ENCODE data around the gene MAP6. TPM values are rescaled to one million over a fixed set of nuclear protein-coding genes. Genes with fewer than 3 reads are reported as not detected.

The MAP6 gene
- total and polyA plus RNA-seq, 5 experiments from 2014 or later: not detected

DNA sequence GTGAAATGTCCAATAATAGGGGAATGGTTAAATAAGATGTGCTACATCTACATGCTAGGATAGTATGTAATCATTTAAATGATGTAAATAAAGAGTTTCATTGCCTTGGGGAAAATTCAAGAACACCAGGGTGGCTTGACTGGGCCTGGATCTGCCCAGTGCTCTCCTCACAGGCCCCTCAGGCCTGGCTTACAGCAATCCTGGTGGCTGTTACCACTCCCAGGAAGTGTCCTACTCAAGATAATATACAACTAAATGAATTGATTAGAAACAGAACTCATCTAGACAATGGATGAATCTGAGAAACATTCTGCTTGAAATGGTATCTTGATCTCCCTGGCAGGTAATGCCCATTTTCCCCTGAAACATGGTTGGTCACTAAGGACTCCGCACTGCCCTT, 30.8 kb downstream of the MAP6 start:
- no peaks in the 10 kb centered on the region for H3K36me3 Mint-ChIP-seq
- POLR2A ChIA-PET: no interaction called here
- H3K4me1 Mint-ChIP-seq: no peaks in the 10 kb centered on the region
- ATAC-seq (no peak), DNase-seq (no peak)
- no peak overlapping the region for H3K4me3 Mint-ChIP-seq
- no peaks in the 10 kb centered on the region for H3K9me3 Mint-ChIP-seq
- H3K27me3 Mint-ChIP-seq: peaks cover 16 to 58% (median 21%) of the 10 kb centered on the region in 5 donors
- H3K27ac Mint-ChIP-seq: no peak overlapping the region

DNA sequence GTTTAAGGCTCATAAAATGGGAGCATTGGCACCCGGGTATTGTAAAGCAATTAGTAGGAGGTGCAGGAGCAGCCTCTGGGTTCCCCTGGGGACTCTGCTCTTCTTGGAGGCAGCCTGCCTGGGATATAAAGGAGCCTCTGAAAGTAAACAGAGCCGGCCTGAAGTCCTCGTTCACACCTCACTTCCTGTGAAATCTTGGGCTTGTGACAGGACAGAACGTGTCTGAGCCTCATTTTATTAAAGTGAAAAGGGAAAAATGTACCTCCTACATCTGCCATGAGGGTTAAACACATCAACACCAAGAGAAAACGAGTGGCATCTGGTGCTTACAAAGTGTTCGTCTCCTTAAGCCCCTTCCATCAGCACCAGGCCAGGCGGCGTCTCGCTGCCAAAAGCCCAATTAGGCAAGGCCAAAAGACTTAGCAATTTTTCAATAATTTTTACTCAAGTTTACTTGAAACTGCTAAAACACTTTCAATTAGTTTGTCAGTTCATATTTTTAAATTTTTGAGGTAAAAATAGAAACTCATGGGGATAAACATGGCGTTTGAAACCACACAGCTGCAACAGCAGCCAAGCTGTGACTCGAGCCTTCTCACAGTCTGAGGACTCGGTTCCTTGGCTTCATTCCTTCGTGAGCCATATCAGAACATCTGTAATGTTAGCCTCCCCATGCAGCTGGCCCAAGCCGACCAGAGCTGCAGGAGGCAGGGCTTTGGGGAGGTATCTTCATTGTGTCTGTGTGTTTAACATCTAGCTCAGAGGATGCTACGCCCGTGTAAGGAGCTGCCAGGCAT, 33.6 kb downstream of the MAP6 start:
- POLR2A ChIA-PET: no interaction called here
- H3K9me3 Mint-ChIP-seq: no peaks in the 10 kb centered on the region
- no peaks in the 10 kb centered on the region for H3K4me1 Mint-ChIP-seq
- H3K36me3 Mint-ChIP-seq: no peaks in the 10 kb centered on the region
- H3K4me3 Mint-ChIP-seq: no peak overlapping the region
- no peak for ATAC-seq
- DNase-seq: no peak
- H3K27me3 Mint-ChIP-seq: peaks cover 19 to 75% (median 35%) of the 10 kb centered on the region in 5 donors
- H3K27ac Mint-ChIP-seq: no peak overlapping the region

DNA sequence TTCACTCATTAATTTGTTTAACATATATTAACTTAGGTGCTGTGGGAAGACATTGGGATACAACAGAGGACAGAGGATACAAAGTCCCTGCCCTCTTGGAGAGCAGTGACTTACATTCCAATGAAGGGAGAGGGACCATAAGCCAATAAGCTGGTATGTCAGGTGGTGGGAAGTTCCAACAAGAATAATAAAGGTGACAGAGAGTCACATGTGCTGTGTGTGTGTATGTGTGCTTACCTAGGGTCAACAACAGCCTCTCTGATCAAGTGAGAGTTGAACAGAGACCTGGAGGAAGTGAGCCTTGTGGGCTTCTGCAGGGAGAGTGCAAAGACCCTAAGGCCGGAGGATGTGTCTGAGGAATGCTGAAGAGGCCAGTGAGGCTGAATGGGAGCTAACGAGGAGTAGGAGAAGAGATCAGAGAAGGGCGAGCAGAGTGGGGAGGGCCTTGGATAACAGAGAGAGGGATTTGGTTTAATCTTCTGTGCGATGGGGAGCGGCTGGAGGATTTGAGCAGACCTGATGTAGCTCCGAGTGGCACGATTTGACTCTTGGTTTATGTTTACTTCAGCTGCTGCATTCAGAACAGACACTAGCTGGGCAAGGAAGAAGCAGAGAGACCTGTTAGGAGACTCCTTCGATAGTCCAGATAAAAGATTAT, 35.3 kb downstream of the MAP6 start:
- no peak overlapping the region for H3K4me3 Mint-ChIP-seq
- H3K4me1 Mint-ChIP-seq: no peaks in the 10 kb centered on the region
- DNase-seq (no peak), ATAC-seq (no peak)
- H3K9me3 Mint-ChIP-seq: no peaks in the 10 kb centered on the region
- peak overlapping the region in 2 of 10 donors; percentile 45 to 56 for H3K27ac Mint-ChIP-seq
- H3K36me3 Mint-ChIP-seq: no peaks in the 10 kb centered on the region
- H3K27me3 Mint-ChIP-seq: peaks cover 20 to 67% (median 36%) of the 10 kb centered on the region in 5 donors
- POLR2A ChIA-PET: interaction anchor here (0.6 kb wide), 1 partner anchor 218 kb away, joined by 6 read pairs; no protein-coding TSS in a partner anchor

DNA sequence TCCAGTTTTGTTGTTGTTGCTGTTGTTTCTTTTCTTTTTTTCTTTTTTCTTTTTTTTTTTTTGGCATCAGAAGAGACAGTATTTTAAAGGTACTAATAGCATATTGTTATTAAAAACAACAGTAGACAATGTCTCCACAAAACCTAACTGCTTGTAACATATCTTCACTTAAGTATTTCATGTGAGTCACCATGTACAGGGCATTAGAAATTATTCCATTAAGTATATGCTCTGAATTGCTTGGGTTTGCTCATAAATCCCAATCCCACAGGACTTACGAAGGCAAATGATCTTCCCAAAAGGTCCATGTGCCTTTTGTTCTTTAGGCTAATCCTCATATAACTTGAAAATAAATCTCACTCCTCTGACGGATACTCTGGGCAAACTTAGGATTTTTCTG, 35.9 kb downstream of the MAP6 start:
- Mint-ChIP-seq H3K4me3 (no peak overlapping the region), H3K9me3 (no peaks in the 10 kb centered on the region), H3K27ac (peak overlapping the region in 1 of 10 donors; percentile 56), H3K27me3 (peaks cover 16 to 63% (median 37%) of the 10 kb centered on the region in 5 donors), H3K36me3 (no peaks in the 10 kb centered on the region), H3K4me1 (no peaks in the 10 kb centered on the region)
- ATAC-seq (no peak), DNase-seq (no peak)
- POLR2A ChIA-PET: interaction anchor here (0.6 kb wide), 1 partner anchor 217 kb away, joined by 6 read pairs; no protein-coding TSS in a partner anchor

DNA sequence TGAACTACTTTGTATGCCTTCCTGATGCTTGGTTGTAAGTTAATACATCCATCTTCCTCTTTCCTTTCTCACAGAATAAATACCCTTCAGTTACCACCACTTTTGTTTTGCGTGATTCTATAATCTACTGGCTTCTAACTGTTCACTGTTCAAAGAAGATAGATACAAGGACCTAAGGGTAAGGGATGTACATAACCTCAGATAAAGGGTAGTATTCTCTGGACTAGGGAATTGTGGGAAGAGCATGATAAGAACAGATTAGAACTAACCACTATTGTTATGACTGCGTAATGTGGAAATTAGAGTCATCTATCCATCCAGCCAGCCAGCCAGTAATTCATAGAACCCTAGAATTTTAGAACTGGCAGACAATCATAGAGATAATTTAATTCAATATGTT, 36.4 kb downstream of the MAP6 start:
- Mint-ChIP-seq H3K27me3 (peaks cover 16 to 61% (median 39%) of the 10 kb centered on the region in 5 donors), H3K4me1 (no peaks in the 10 kb centered on the region), H3K36me3 (no peaks in the 10 kb centered on the region), H3K4me3 (no peak overlapping the region), H3K27ac (no peak overlapping the region), H3K9me3 (no peaks in the 10 kb centered on the region)
- ATAC-seq (no peak), DNase-seq (no peak)
- POLR2A ChIA-PET: no interaction called here

DNA sequence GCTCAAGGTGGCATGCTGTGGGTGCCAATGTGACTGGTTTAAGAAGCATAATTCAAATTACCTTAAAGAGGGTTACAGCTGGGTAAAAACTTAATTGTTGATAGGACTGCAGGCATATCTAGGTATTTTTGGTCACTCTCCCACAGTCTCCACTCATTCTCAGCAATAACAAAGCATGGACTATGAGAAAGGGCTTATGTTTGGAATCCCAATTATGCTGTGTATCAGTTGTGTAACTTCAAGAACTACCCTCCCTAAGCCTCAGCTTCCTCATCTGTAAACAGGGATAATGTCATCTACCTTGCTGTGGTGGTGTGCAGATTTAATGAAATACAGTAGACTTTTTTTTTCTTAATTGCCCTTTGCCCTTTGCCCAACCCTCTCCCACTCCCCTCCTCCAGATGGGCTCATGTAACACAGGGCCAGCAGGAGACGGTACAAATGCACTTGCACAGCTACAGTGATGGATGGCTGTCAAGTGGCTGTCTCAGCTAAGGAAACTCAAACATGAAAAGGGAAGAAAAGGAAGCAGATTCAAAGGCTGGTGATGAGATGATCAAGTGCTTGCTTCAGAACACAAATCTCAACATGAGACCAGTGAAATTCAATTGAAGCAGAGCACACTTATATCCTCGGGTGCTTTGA, 37.6 kb downstream of the MAP6 start:
- ATAC-seq (no peak), DNase-seq (no peak)
- Mint-ChIP-seq H3K9me3 (no peaks in the 10 kb centered on the region), H3K27me3 (peaks cover 12 to 48% (median 32%) of the 10 kb centered on the region in 5 donors), H3K4me1 (peaks cover 0 to under 1% (median 0%) of the 10 kb centered on the region in 4 donors), H3K36me3 (no peaks in the 10 kb centered on the region), H3K4me3 (no peak overlapping the region), H3K27ac (no peak overlapping the region)
- POLR2A ChIA-PET: no interaction called here

DNA sequence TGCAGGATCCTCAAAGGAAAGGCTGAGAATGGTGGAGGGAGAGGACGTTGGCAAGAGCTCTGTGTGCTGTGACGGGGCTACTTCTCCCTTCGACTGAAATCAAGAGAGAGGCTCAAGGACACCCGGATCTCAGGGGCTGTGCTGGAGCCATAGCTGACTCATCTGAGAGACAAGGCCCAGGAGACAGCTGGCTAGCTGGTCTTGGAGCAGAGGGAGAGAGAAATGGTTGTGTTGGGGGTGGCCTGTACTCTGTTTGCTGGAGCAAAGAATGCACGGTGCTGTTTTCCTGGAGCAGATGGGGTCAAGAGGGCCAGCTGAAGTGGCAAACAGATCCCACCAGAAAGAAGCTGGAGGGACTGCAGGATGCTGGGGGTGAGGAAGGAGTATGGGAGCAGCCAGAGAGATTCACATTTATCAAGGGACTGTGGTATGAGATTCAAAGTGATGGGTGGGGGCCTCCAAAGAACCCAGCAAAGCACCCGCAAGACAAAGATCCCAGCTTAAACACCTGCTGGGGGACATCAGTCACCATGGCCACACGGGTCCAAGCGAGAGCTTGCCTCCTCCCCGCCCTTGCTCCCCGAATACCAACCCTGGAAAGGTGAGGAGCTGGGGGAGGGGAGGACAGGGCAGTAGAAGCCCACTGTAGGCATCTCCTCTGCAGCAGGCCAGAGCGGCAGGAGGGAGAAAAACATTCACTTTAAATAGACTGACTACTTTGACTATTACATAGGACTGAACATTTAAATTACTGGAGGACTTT, 40.8 kb downstream of the MAP6 start:
- Mint-ChIP-seq H3K27me3 (peaks cover 10 to 24% (median 18%) of the 10 kb centered on the region in 5 donors), H3K27ac (no peak overlapping the region), H3K4me3 (no peak overlapping the region), H3K36me3 (no peaks in the 10 kb centered on the region), H3K4me1 (peaks cover 0 to 2% (median 0%) of the 10 kb centered on the region in 4 donors), H3K9me3 (no peaks in the 10 kb centered on the region)
- no peak for ATAC-seq
- DNase-seq: no peak
- POLR2A ChIA-PET: no interaction called here

DNA sequence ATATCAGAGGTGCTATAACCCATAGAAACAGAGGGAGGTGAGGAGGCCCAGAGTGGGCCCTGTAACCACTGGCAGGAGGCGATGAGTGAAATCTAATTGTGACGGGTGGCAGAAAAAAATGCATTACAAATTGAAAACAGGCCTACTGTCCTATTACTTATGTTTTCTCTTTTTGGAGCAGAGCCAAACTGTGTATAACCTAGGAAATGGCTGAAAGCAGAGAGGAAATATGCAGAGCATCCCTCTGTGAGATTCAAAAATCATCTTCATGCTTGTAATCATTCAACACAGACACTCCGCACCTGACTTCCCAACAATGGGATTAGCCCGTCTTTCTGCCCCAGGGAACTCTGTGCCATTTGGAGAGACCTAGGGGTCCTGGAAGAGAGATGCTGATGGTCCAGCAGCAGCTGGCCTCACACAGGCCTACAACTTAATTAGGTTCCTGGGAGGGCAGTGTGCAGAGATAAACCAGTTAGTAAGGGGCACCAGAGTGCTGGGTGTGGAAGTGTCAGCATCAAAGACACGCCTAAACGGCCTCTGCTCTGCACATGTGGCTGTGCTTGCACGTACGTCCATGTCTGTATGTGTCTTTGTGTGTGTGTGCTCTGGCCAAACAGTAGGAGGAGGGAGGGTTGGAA, 41.8 kb downstream of the MAP6 start:
- DNase-seq: no peak
- peaks cover 0 to 2% (median 0%) of the 10 kb centered on the region in 4 donors for H3K4me1 Mint-ChIP-seq
- peaks cover 5 to 15% (median 11%) of the 10 kb centered on the region in 5 donors for H3K27me3 Mint-ChIP-seq
- no peak for ATAC-seq
- H3K4me3 Mint-ChIP-seq: no peak overlapping the region
- POLR2A ChIA-PET: no interaction called here
- no peaks in the 10 kb centered on the region for H3K9me3 Mint-ChIP-seq
- H3K27ac Mint-ChIP-seq: no peak overlapping the region
- no peaks in the 10 kb centered on the region for H3K36me3 Mint-ChIP-seq

DNA sequence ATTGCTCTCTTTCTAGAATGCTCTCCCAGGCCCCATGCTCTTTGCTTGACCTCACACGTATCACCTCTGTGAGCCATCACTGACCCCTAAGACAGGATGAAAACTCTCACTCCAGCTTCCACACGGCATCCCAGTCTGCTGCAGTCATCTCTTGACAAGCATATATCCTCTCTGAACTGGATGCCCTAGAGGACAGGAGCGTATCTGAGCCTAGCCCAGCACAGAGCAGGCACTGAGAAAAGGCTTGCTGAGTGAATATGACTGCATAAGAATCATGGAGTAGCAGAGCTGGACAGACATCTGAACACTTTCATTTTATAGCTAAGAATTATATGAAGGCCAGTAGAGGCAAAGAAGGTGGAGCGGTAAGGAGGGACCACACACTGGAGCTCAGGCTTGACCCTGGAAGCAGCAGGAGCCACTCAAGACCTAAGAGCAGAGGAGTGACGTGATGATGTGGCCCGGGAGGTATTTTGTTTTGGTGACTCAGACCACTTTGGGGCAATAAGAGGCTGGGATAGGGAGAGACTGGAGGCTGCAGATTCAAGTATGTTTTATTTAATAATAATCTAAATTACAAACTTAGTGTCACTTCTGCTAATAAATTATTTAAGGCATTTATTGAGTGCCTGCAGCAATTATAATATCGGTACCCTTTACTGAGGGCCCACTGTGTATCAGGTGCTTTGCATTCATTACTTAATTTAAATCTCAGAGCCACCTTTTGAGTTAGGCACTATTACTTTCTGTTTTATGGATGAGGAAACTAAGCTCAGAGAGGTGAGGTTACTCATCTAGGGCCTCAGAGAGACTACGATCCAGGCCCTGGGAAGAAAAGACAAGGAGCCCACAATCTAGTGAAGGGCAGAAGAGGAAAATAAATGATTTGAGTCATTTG, 42.6 kb downstream of the MAP6 start:
- Mint-ChIP-seq H3K27ac (no peak overlapping the region), H3K27me3 (peaks cover 3 to 9% (median 4%) of the 10 kb centered on the region in 5 donors), H3K36me3 (no peaks in the 10 kb centered on the region), H3K4me3 (no peak overlapping the region), H3K4me1 (peaks cover 0 to 2% (median 0%) of the 10 kb centered on the region in 4 donors), H3K9me3 (no peaks in the 10 kb centered on the region)
- DNase-seq: no peak
- POLR2A ChIA-PET: no interaction called here
- no peak for ATAC-seq

DNA sequence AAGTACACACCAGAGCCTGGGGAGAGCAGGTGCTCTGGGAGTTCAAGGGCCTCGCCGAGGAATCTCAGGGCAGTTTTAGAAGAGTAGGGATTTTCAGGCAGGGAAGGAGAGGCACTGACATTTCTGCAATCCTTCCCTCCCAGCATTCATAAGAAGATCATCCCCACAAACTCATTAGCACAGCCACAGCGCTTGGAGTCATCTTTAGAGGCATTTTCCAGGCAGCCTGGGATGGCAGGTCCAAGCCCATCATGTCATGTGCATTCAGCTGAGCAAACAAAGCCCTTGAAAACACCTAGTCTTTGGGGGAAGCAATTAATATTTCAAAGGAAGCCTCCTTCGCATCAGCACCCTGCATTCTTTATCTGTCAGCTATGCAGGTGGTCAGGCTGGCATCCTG, 43.8 kb downstream of the MAP6 start:
- POLR2A ChIA-PET: no interaction called here
- H3K27me3 Mint-ChIP-seq: peaks cover 0 to 6% (median 3%) of the 10 kb centered on the region in 5 donors
- ATAC-seq (no peak), DNase-seq (no peak)
- no peak overlapping the region for H3K27ac Mint-ChIP-seq
- H3K4me3 Mint-ChIP-seq: no peak overlapping the region
- H3K4me1 Mint-ChIP-seq: peaks cover 0 to 2% (median 0%) of the 10 kb centered on the region in 4 donors
- H3K36me3 Mint-ChIP-seq: no peaks in the 10 kb centered on the region
- H3K9me3 Mint-ChIP-seq: no peaks in the 10 kb centered on the region

DNA sequence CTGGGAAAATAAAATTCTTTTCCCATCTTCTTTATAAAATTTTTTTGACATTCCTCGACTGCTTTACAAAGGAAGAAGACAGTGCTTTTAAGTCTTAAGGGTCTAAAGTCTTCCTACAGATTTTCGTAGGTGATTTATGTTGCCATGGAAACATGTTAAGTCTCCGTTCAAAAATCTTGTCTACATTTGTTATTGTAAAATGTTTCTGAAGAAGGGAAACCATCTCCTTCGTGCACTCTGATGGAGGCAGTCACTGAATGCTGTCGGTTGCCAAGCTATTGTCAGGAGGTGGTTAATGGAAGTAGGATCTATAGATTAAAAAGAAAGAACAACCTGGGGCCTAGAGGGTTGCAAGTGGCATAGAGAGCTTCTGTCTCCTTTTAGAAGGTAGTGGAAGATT, 52.6 kb downstream of the MAP6 start:
- ATAC-seq (no peak), DNase-seq (no peak)
- H3K27ac Mint-ChIP-seq: no peak overlapping the region
- no peak overlapping the region for H3K4me3 Mint-ChIP-seq
- no peaks in the 10 kb centered on the region for H3K4me1 Mint-ChIP-seq
- peaks cover 0 to 5% (median 3%) of the 10 kb centered on the region in 3 donors for H3K36me3 Mint-ChIP-seq
- POLR2A ChIA-PET: no interaction called here
- peaks cover 0 to 25% (median 5%) of the 10 kb centered on the region in 5 donors for H3K27me3 Mint-ChIP-seq
- peaks cover 0 to 9% (median 3%) of the 10 kb centered on the region in 9 donors for H3K9me3 Mint-ChIP-seq
